ENCODE measurements around the gene CACNA1G.

CACNA1G gene

GRCh38 chr17:50527949-50528474, 32.5 kb upstream of the CACNA1G start:
- Histone ChIP-seq H3K79me2 (ENCODE audit: insufficient read depth, low read length) (no peaks in the 10 kb centered on the region), H3K27me3 (ENCODE audit: insufficient read depth, low read length) (peaks cover 3% of the 10 kb centered on the region; the same call in 1 of the 2 replicates), H3K36me3 (ENCODE audit: insufficient read depth, low read length) (no peaks in the 10 kb centered on the region), H3K27ac (ENCODE audit: low read depth, low read length, poor library complexity, severe bottlenecking) (no peak overlapping the region), H3K4me3 (ENCODE audit: low read depth, low read length, poor library complexity, severe bottlenecking) (no peak overlapping the region), H4K20me1 (ENCODE audit: insufficient read depth, low read length) (no peaks in the 10 kb centered on the region), H3K9ac (ENCODE audit: low read length) (no peak overlapping the region), H2AFZ (ENCODE audit: low read length) (no peak overlapping the region), H3F3A (ENCODE audit: insufficient read depth, low read length) (no peaks in the 10 kb centered on the region), H3K9me3 (ENCODE audit: low read length) (no peaks in the 10 kb centered on the region), H3K4me1 (ENCODE audit: insufficient read depth, low read length, severe bottlenecking) (no peaks in the 10 kb centered on the region), H3K9me2 (ENCODE audit: low read depth, low read length) (no peaks in the 10 kb centered on the region), H3K4me2 (ENCODE audit: low read length) (no peak overlapping the region)
- no peak for TF ChIP-seq CTCF (IDR thresholded peaks at IDR 0.05; ENCODE audit: low read length)
- TF ChIP-seq EZH2 (IDR thresholded peaks at IDR 0.05; ENCODE audit: borderline replicate concordance, low read length): no peak

GRCh38 chr17:50529849-50530248, 30.7 kb upstream of the CACNA1G start:
- Histone ChIP-seq H3F3A (ENCODE audit: insufficient read depth, low read length) (no peaks in the 10 kb centered on the region), H3K4me3 (ENCODE audit: low read depth, low read length, poor library complexity, severe bottlenecking) (no peak overlapping the region), H3K4me1 (ENCODE audit: insufficient read depth, low read length, severe bottlenecking) (no peaks in the 10 kb centered on the region), H3K36me3 (ENCODE audit: insufficient read depth, low read length) (no peaks in the 10 kb centered on the region), H3K9me2 (ENCODE audit: low read depth, low read length) (no peaks in the 10 kb centered on the region), H3K79me2 (ENCODE audit: insufficient read depth, low read length) (no peaks in the 10 kb centered on the region), H3K9me3 (ENCODE audit: low read length) (no peaks in the 10 kb centered on the region), H4K20me1 (ENCODE audit: insufficient read depth, low read length) (no peaks in the 10 kb centered on the region), H3K4me2 (ENCODE audit: low read length) (no peak overlapping the region), H3K27ac (ENCODE audit: low read depth, low read length, poor library complexity, severe bottlenecking) (no peak overlapping the region), H3K27me3 (ENCODE audit: insufficient read depth, low read length) (peaks cover 3% of the 10 kb centered on the region; the same call in 1 of the 2 replicates), H2AFZ (ENCODE audit: low read length) (no peak overlapping the region), H3K9ac (ENCODE audit: low read length) (no peak overlapping the region)
- TF ChIP-seq EZH2 (IDR thresholded peaks at IDR 0.05; ENCODE audit: borderline replicate concordance, low read length): no peak

GRCh38 chr17:50531428-50532025, 29.0 kb upstream of the CACNA1G start:
- Histone ChIP-seq H4K20me1 (ENCODE audit: insufficient read depth, low read length) (no peaks in the 10 kb centered on the region), H2AFZ (ENCODE audit: low read length) (no peak overlapping the region), H3K79me2 (ENCODE audit: insufficient read depth, low read length) (no peaks in the 10 kb centered on the region), H3K9me3 (ENCODE audit: low read length) (no peaks in the 10 kb centered on the region), H3K27me3 (ENCODE audit: insufficient read depth, low read length) (peaks cover 3% of the 10 kb centered on the region; the same call in 1 of the 2 replicates), H3K4me3 (ENCODE audit: low read depth, low read length, poor library complexity, severe bottlenecking) (no peak overlapping the region), H3F3A (ENCODE audit: insufficient read depth, low read length) (no peaks in the 10 kb centered on the region), H3K36me3 (ENCODE audit: insufficient read depth, low read length) (no peaks in the 10 kb centered on the region), H3K4me1 (ENCODE audit: insufficient read depth, low read length, severe bottlenecking) (no peaks in the 10 kb centered on the region), H3K9me2 (ENCODE audit: low read depth, low read length) (no peaks in the 10 kb centered on the region), H3K9ac (ENCODE audit: low read length) (no peak overlapping the region), H3K4me2 (ENCODE audit: low read length) (no peak overlapping the region), H3K27ac (ENCODE audit: low read depth, low read length, poor library complexity, severe bottlenecking) (no peak overlapping the region)
- TF ChIP-seq CTCF (IDR thresholded peaks at IDR 0.05; ENCODE audit: low read length) (no peak), EZH2 (IDR thresholded peaks at IDR 0.05; ENCODE audit: borderline replicate concordance, low read length) (no peak)
